ENCODE results near the gene CFAP221.

DNA sequence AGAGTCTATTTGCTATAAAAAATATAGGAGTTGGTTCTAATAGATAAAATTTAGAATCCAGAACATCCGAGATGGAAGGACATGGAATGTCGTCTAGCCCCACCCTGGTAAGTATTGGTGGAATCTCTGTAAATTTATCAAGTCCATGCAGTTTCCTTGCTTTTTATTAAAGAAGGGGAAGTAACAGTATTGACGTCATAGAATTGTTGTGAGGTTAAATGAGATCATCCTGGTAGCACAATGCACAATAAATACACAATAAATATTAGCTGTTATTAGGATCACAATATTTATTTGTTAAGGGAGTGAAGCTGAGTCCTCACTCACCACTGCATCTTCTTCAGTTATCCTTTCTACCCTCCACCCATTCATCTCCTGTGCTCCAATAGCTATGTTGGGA, 118.0 kb downstream of the CFAP221 start:
- TF ChIP-seq, protein P1, sequence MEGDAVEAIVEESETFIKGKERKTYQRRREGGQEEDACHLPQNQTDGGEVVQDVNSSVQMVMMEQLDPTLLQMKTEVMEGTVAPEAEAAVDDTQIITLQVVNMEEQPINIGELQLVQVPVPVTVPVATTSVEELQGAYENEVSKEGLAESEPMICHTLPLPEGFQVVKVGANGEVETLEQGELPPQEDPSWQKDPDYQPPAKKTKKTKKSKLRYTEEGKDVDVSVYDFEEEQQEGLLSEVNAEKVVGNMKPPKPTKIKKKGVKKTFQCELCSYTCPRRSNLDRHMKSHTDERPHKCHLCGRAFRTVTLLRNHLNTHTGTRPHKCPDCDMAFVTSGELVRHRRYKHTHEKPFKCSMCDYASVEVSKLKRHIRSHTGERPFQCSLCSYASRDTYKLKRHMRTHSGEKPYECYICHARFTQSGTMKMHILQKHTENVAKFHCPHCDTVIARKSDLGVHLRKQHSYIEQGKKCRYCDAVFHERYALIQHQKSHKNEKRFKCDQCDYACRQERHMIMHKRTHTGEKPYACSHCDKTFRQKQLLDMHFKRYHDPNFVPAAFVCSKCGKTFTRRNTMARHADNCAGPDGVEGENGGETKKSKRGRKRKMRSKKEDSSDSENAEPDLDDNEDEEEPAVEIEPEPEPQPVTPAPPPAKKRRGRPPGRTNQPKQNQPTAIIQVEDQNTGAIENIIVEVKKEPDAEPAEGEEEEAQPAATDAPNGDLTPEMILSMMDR (IDR thresholded peaks at IDR 0.05; ENCODE audit: extremely low read depth in 1 of 2, insufficient read depth in 1 of 2, low read depth in 1 of 2, low read length in 2 of 2): no peak
- TF ChIP-seq POLR2AphosphoS5 (IDR thresholded peaks at IDR 0.05; ENCODE audit: insufficient read depth, low read depth, low read length): no peak
- no peak for TF ChIP-seq MYC (IDR thresholded peaks at IDR 0.05; ENCODE audit: low read depth, low read length)
- no peak for TF ChIP-seq FOS (IDR thresholded peaks at IDR 0.05; ENCODE audit: borderline replicate concordance, insufficient read depth, low read length)
- TF ChIP-seq POLR2A (IDR thresholded peaks at IDR 0.05; ENCODE audit: low read depth, low read length): no peak
- no peak for TF ChIP-seq MAX (IDR thresholded peaks at IDR 0.05; ENCODE audit: insufficient read depth, insufficient read length)
- TF ChIP-seq JUN (IDR thresholded peaks at IDR 0.05; ENCODE audit: borderline replicate concordance, insufficient read depth, insufficient read length, low read depth): no peak
- no peak for TF ChIP-seq EZH2 (IDR thresholded peaks at IDR 0.05; ENCODE audit: borderline replicate concordance, low read depth, low read length, severe bottlenecking)

Measured in endothelial cell of umbilical vein (primary cell).